ENCODE measurements around the gene POU6F2.

GRCh38 chr7:39488467-39489393 lies 511.0 kb downstream of the POU6F2 start:
- TF ChIP-seq CTCF (IDR thresholded peaks at IDR 0.05) = no peak
- no peak for TF ChIP-seq POLR2AphosphoS5 (IDR thresholded peaks at IDR 0.05)
